PFSK-1 (cell line): ENCODE data around the gene IKZF1.

Source experiments
- FOXP2 ChIP-seq: optimal IDR thresholded peaks from 2 replicates; pipeline ENCODE3; 2011; ENCODE audit warnings: borderline replicate concordance, control low read depth, inconsistent platforms; ENCODE audit not compliant: insufficient read depth; ENCODE audit errors: extremely low read length, extremely low read depth
- POLR2AphosphoS5 ChIP-seq: IDR thresholded peaks from 2 replicates; pipeline ENCODE4 v1.6.1; 2012; ENCODE audit warnings: low read depth, mild to moderate bottlenecking, control low read depth, low read length, moderate library complexity
- REST ChIP-seq, 2 experiments: IDR thresholded peaks; 2 replicates each; pipeline versions ENCODE4 v1.6.1 to v1.8.0; 2011 to 2012; ENCODE audit warnings: low read depth in 2 of 2, low read length in 2 of 2, control low read depth in 1 of 2, inconsistent platforms in 1 of 2, mild to moderate bottlenecking in 1 of 2, moderate library complexity in 1 of 2; ENCODE audit not compliant: insufficient read depth in 1 of 2
- SIN3A ChIP-seq: IDR thresholded peaks from 2 replicates; pipeline ENCODE4 v1.6.1; 2012; ENCODE audit warnings: mild to moderate bottlenecking, low read length, moderate library complexity, borderline replicate concordance; ENCODE audit not compliant: insufficient read depth
- TAF1 ChIP-seq: IDR thresholded peaks from 2 replicates; pipeline ENCODE4 v1.6.1; 2012; ENCODE audit warnings: low read length, control low read depth, borderline replicate concordance; ENCODE audit not compliant: insufficient read depth

Gene IKZF1

GRCh38 chr7:50353201-50353600 is 48.7 kb downstream of the IKZF1 start:
- TF ChIP-seq TAF1 (no peak), REST (IDR thresholded peaks at IDR 0.05; ENCODE audit: insufficient read depth in 1 of 2, low read depth in 2 of 2, low read length in 2 of 2) (no peak), POLR2AphosphoS5 (no peak), FOXP2 (no peak), SIN3A (no peak)

- TF ChIP-seq TAF1 (no peak), POLR2AphosphoS5 (no peak), SIN3A (no peak), REST (IDR thresholded peaks at IDR 0.05; ENCODE audit: insufficient read depth in 1 of 2, low read depth in 2 of 2, low read length in 2 of 2) (no peak), FOXP2 (no peak)
Observed at GRCh38 chr7:50353894-50354595, 49.5 kb downstream of the IKZF1 start.

- TF ChIP-seq SIN3A (no peak), TAF1 (no peak), FOXP2 (no peak), REST (IDR thresholded peaks at IDR 0.05; ENCODE audit: insufficient read depth in 1 of 2, low read depth in 2 of 2, low read length in 2 of 2) (no peak), POLR2AphosphoS5 (no peak)
Observed at GRCh38 chr7:50355817-50356178, 51.3 kb downstream of the IKZF1 start.

GRCh38 chr7:50356212-50356944 is 51.9 kb downstream of the IKZF1 start:
- TF ChIP-seq TAF1 (no peak), REST (IDR thresholded peaks at IDR 0.05; ENCODE audit: insufficient read depth in 1 of 2, low read depth in 2 of 2, low read length in 2 of 2) (no peak), POLR2AphosphoS5 (no peak), SIN3A (no peak), FOXP2 (no peak)
